Endothelial cell of umbilical vein (primary cell): ENCODE data around the gene DHCR7. TPM values are rescaled to one million over a fixed set of nuclear protein-coding genes. Genes with fewer than 3 reads are reported as not detected.

Experiments used
- BruUV-seq: library from RNA; stranded (reverse); fragments of 400-500 nt; replicated peaks from 2 replicates; lab custom pipeline; 2021; lab: Mats Ljungman, UMichigan
- CTCF ChIA-PET: fragments of 300-600, 350-600 bp; sonication (Branson Sonifier 250); formaldehyde crosslinking; loops from one replicate; lab custom pipeline; 2021; ENCODE audit warnings: antibody characterized with exemption, inconsistent platforms; lab: Charles Lee
- POLR2A ChIA-PET: fragments of 300-600, 350-600 bp; sonication (Branson Sonifier 250); formaldehyde crosslinking; loops from one replicate; lab custom pipeline; 2021; ENCODE audit warnings: antibody characterized with exemption, inconsistent platforms; lab: Charles Lee
- DNase-seq: peaks from one replicate; pipeline ENCODE4 v3.0.0-alpha.2; 2011; ENCODE audit warnings: low read depth, low spot score
- FAIRE-seq: peaks from 2 replicates; lab custom pipeline; 2011; peaks lifted over from hg19 to GRCh38; lab: Jason Lieb, UNC
- H2AFZ ChIP-seq: 2 replicates; pipeline ENCODE4 v1.6.0; 2012; ENCODE audit warnings: low read depth, low read length, control low read depth, inconsistent platforms
- H3K27ac ChIP-seq: 2 replicates; pipeline ENCODE4 v1.5.1; 2011; ENCODE audit warnings: low read depth, mild to moderate bottlenecking, control low read depth, low read length, moderate library complexity; ENCODE audit not compliant: insufficient read depth
- H3K27me3 ChIP-seq, 2 experiments: 2 replicates each; pipeline versions ENCODE4 v1.6.0 to v1.6.1; 2011; ENCODE audit warnings: low read length in 2 of 2, mixed read lengths in 1 of 2; ENCODE audit not compliant: control insufficient read depth in 2 of 2, insufficient read depth in 2 of 2
- H3K36me3 ChIP-seq, 2 experiments: 2 replicates in 1 of 2; 3 replicates in 1 of 2; pipeline ENCODE4 v1.5.1; 2011; ENCODE audit warnings: low read length in 2 of 2, mild to moderate bottlenecking in 1 of 2, moderate library complexity in 1 of 2; ENCODE audit not compliant: control insufficient read depth in 2 of 2, insufficient read depth in 2 of 2; ENCODE audit errors: extremely low read depth in 1 of 2
- H3K4me1 ChIP-seq: 3 replicates; pipeline ENCODE4 v1.5.1; 2011; ENCODE audit warnings: mild to moderate bottlenecking, low read length; ENCODE audit not compliant: control insufficient read depth, insufficient read depth; ENCODE audit errors: extremely low read depth
- H3K4me2 ChIP-seq: 2 replicates; pipeline ENCODE4 v1.6.1; 2011; ENCODE audit warnings: low read length, control low read depth, mixed read lengths; ENCODE audit not compliant: insufficient read depth
- H3K4me3 ChIP-seq, 3 experiments: fragments of 200-600 bp in 1 of 3; sonication (generic), shearing (Covaris generic) in 1 of 3; replicated peaks in 1 of 3; 2 replicates each; pipeline ENCODE4 v1.5.1; 2011 to 2016; ENCODE audit warnings: control low read depth in 3 of 3, low read length in 3 of 3, mild to moderate bottlenecking in 2 of 3, inconsistent platforms in 1 of 3, low read depth in 1 of 3, moderate library complexity in 1 of 3; ENCODE audit not compliant: insufficient read depth in 1 of 3
- H3K79me2 ChIP-seq: 2 replicates; pipeline ENCODE4 v1.6.0; 2012; ENCODE audit warnings: low read length, inconsistent platforms; ENCODE audit not compliant: control insufficient read depth, insufficient read depth
- H3K9ac ChIP-seq: replicated peaks from 2 replicates; pipeline ENCODE3; 2011; ENCODE audit warnings: low read length, control low read depth; ENCODE audit not compliant: insufficient read depth; ENCODE audit errors: extremely low read depth
- H3K9me1 ChIP-seq: replicated peaks from 3 replicates; pipeline ENCODE4 v1.6.0; 2011; ENCODE audit warnings: mild to moderate bottlenecking, low read length; ENCODE audit not compliant: control insufficient read depth, insufficient read depth; ENCODE audit errors: extremely low read depth
- H3K9me3 ChIP-seq: replicated peaks from 2 replicates; pipeline ENCODE4 v1.5.1; 2012; ENCODE audit warnings: low read length, inconsistent platforms; ENCODE audit not compliant: control insufficient read depth, insufficient read depth
- H4K20me1 ChIP-seq: replicated peaks from 2 replicates; pipeline ENCODE3; 2011; ENCODE audit warnings: mild to moderate bottlenecking, low read length; ENCODE audit not compliant: control insufficient read depth, insufficient read depth; ENCODE audit errors: extremely low read depth
- EZH2 ChIP-seq: IDR thresholded peaks from 2 replicates; pipeline ENCODE4 v1.6.1; 2012; ENCODE audit warnings: borderline replicate concordance, low read depth, mild to moderate bottlenecking, moderate library complexity, low read length, inconsistent platforms; ENCODE audit not compliant: severe bottlenecking
- FOS ChIP-seq: IDR thresholded peaks from 2 replicates; pipeline ENCODE4 v1.6.1; 2011; ENCODE audit warnings: mild to moderate bottlenecking, low read length, moderate library complexity, borderline replicate concordance; ENCODE audit not compliant: insufficient read depth
- GATA2 ChIP-seq: IDR thresholded peaks from 2 replicates; pipeline ENCODE4 v1.7.0; 2011; ENCODE audit warnings: low read depth, mild to moderate bottlenecking, moderate library complexity, mixed read lengths, low read length; ENCODE audit not compliant: insufficient read length, insufficient read depth
- JUN ChIP-seq: IDR thresholded peaks from 2 replicates; pipeline ENCODE4 v1.6.1; 2011; ENCODE audit warnings: borderline replicate concordance, low read depth; ENCODE audit not compliant: insufficient read length, insufficient read depth
- MYC ChIP-seq: IDR thresholded peaks from one replicate; pipeline ENCODE4 v1.6.1; 2011; ENCODE audit warnings: mild to moderate bottlenecking, low read depth, low read length
- POLR2A ChIP-seq: IDR thresholded peaks from 2 replicates; pipeline ENCODE4 v1.6.1; 2012; ENCODE audit warnings: low read depth, mild to moderate bottlenecking, control low read depth, low read length
- POLR2AphosphoS5 ChIP-seq: IDR thresholded peaks from 2 replicates; pipeline ENCODE4 v1.6.1; 2012; ENCODE audit warnings: low read depth, mild to moderate bottlenecking, control low read depth, low read length, moderate library complexity; ENCODE audit not compliant: insufficient read depth
- dilution Hi-C: fragments of 300-500 bp; cut with MboI; formaldehyde crosslinking; loops from one replicate; pipeline ENCODE4 v1.15.0; 2019; ENCODE audit warnings: low sequenced_read_pairs; ENCODE audit not compliant: extremely low pct_ligation_motif_present
- intact Hi-C: fragments of 100-400 bp; cut with micrococcal nuclease; formaldehyde crosslinking; loops from one replicate; pipeline ENCODE4 v1.10.0; 2022
- polyA plus RNA-seq, 4 experiments: library from polyadenylated mRNA; depleted of rRNA in 3 of 4; stranded (reverse) in 3 of 4; unstranded in 1 of 4; fragments of >200 nt; gene quantifications; 2 replicates each; pipeline versions ENCODE4 v1.2.1 to v1.2.3, GENCODE V29; 2011 to 2012; ENCODE audit warnings: missing spikeins in 1 of 4
- total RNA-seq: library from RNA; stranded (reverse); gene quantifications from 2 replicates; pipeline ENCODE4 v1.2.3, GENCODE V29; 2021
- TF ChIP-seq, protein P1 (sequence below), 2 donors: IDR thresholded peaks; 1 replicate in 1 of 2; 2 replicates in 1 of 2; pipeline ENCODE4 v1.5.1; 2011; ENCODE audit warnings: low read length in 2 of 2, mild to moderate bottlenecking in 2 of 2, moderate library complexity in 2 of 2, control low read depth in 1 of 2, inconsistent platforms in 1 of 2, low read depth in 1 of 2; ENCODE audit not compliant: insufficient read depth in 1 of 2; ENCODE audit errors: extremely low read depth in 1 of 2
- TF ChIP-seq, protein P2 (sequence below): IDR thresholded peaks from 2 replicates; pipeline ENCODE4 v1.6.1; 2011; ENCODE audit not compliant: insufficient read depth, insufficient read length

DHCR7 gene
- total and polyA plus RNA-seq, 2 donors (not counting 3 experiments of a cell fraction or from before 2014, with no cell fraction given) = 171 to 175 TPM

DNA sequence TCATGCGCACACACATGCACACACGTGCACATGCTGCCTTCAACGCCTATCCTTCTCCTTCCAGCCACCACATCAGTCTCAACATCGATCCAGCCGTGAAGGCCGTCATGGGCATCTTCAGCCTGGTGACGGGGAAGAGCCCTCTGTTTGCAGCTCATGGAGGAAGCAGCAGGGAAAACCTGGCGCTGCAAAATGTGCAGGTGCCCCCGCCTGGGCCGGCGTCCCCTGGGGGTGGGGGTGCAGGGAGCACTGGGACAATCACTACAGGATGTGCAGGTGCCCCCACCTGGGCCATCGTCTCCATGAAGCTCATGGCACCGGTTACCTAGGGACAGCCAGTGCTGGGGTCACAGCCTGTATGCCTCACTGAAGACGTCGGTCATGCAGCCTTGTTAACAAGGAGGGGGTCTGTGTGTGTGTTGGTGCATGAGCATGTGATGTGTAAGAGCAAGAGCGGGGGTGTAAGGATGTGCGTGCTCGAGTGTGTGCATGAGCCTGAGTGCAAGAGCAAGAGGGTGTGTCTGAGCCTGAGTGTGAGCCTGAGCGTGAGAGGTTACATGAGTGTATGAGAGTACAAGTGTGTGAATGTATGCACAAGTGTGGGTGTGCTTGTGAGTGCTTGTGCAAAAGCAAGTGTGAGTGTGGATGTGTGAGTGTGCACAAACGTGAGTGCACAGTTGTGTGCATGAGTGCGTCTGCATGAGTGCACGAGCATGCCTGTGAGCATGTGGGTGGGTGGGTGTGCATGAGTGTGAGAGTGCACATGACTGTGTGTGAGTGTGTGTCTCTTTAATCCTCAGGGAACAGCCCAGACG, 36.3 kb upstream of the DHCR7 start:
- Histone ChIP-seq H2AFZ (no peak overlapping the region), H3K4me2 (no peak overlapping the region), H3K4me3 (no peak overlapping the region), H3K36me3 (peaks cover 0 to 49% of the 10 kb centered on the region in 2 experiments), H4K20me1 (no peaks in the 10 kb centered on the region), H3K4me1 (peaks cover 17% of the 10 kb centered on the region), H3K9me1 (no peaks in the 10 kb centered on the region), H3K79me2 (no peaks in the 10 kb centered on the region), H3K27ac (no peak overlapping the region), H3K9me3 (no peaks in the 10 kb centered on the region), H3K27me3 (no peaks in the 10 kb centered on the region), H3K9ac (no peak overlapping the region)
- DNase-seq (no peak), FAIRE-seq (no peak)
- TF ChIP-seq, protein P1, sequence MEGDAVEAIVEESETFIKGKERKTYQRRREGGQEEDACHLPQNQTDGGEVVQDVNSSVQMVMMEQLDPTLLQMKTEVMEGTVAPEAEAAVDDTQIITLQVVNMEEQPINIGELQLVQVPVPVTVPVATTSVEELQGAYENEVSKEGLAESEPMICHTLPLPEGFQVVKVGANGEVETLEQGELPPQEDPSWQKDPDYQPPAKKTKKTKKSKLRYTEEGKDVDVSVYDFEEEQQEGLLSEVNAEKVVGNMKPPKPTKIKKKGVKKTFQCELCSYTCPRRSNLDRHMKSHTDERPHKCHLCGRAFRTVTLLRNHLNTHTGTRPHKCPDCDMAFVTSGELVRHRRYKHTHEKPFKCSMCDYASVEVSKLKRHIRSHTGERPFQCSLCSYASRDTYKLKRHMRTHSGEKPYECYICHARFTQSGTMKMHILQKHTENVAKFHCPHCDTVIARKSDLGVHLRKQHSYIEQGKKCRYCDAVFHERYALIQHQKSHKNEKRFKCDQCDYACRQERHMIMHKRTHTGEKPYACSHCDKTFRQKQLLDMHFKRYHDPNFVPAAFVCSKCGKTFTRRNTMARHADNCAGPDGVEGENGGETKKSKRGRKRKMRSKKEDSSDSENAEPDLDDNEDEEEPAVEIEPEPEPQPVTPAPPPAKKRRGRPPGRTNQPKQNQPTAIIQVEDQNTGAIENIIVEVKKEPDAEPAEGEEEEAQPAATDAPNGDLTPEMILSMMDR (IDR thresholded peaks at IDR 0.05; ENCODE audit: extremely low read depth in 1 of 2, insufficient read depth in 1 of 2, low read depth in 1 of 2, low read length in 2 of 2) = no peak
- TF ChIP-seq EZH2 (no peak), GATA2 (no peak), JUN (no peak), MYC (no peak), POLR2AphosphoS5 (no peak), FOS (no peak), POLR2A (no peak)
- TF ChIP-seq, protein P2, sequence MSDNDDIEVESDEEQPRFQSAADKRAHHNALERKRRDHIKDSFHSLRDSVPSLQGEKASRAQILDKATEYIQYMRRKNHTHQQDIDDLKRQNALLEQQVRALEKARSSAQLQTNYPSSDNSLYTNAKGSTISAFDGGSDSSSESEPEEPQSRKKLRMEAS = no peak
- intact Hi-C loops (loop anchor here (10.0 kb wide), 1 partner anchor 100 kb away; the partner anchor contains the start of gene KRTAP5-11), dilution Hi-C loops (no loop called here)
- CTCF ChIA-PET = no interaction called here
- POLR2A ChIA-PET = no interaction called here
- no TSS peak for BruUV-seq
